KG1 (cell line): ENCODE results near the gene UNC13B.
"Not testable (repeated sequence)": the region's sequence is repeated elsewhere in the genome, so short reads cannot be mapped to it uniquely, and the experiment has no call there.

Experiments
- DNase-seq: peaks from one replicate; lab custom pipeline; 2025; lab: John Stamatoyannopoulos, UW

Gene UNC13B

GRCh38 chr9:35163413-35163812 lies 1.6 kb downstream of the UNC13B start:
- DNase-seq, result no peak

- DNase-seq, result no peak
Measured at GRCh38 chr9:35164711-35165110, 2.9 kb downstream of the UNC13B start.

GRCh38 chr9:35167429-35167828 lies 5.6 kb downstream of the UNC13B start:
- not testable (repeated sequence) for DNase-seq

- no peak for DNase-seq
Measured at GRCh38 chr9:35168963-35169362, 7.2 kb downstream of the UNC13B start.

- DNase-seq, result no peak
Measured at GRCh38 chr9:35172878-35173277, 11.1 kb downstream of the UNC13B start.

GRCh38 chr9:35177520-35177919 lies 15.7 kb downstream of the UNC13B start:
- no peak for DNase-seq

GRCh38 chr9:35179347-35180280 lies 17.8 kb downstream of the UNC13B start:
- DNase-seq, result no peak

- DNase-seq, result no peak
Measured at GRCh38 chr9:35180801-35181200, 19.0 kb downstream of the UNC13B start.

- not testable (repeated sequence) for DNase-seq
Measured at GRCh38 chr9:35182401-35182800, 20.6 kb downstream of the UNC13B start.

- DNase-seq, result not testable (repeated sequence)
Measured at GRCh38 chr9:35182996-35183754, 21.4 kb downstream of the UNC13B start.

- not testable (repeated sequence) for DNase-seq
Measured at GRCh38 chr9:35183755-35184480, 22.1 kb downstream of the UNC13B start.

- DNase-seq, result no peak
Measured at GRCh38 chr9:35186524-35186923, 24.7 kb downstream of the UNC13B start.

GRCh38 chr9:35190203-35190602 lies 28.4 kb downstream of the UNC13B start:
- no peak for DNase-seq

GRCh38 chr9:35191105-35191504 lies 29.3 kb downstream of the UNC13B start:
- DNase-seq, result no peak

- DNase-seq, result no peak
Measured at GRCh38 chr9:35193762-35194161, 32.0 kb downstream of the UNC13B start.

GRCh38 chr9:35195683-35196082 lies 33.9 kb downstream of the UNC13B start:
- DNase-seq, result no peak

- DNase-seq, result no peak
Measured at GRCh38 chr9:35198191-35198590, 36.4 kb downstream of the UNC13B start.

- DNase-seq, result no peak
Measured at GRCh38 chr9:35203528-35203927, 41.7 kb downstream of the UNC13B start.

- DNase-seq, result no peak
Measured at GRCh38 chr9:35205340-35205739, 43.5 kb downstream of the UNC13B start.

- no peak for DNase-seq
Measured at GRCh38 chr9:35211854-35212253, 50.0 kb downstream of the UNC13B start.

- DNase-seq, result no peak
Measured at GRCh38 chr9:35220659-35221338, 59.0 kb downstream of the UNC13B start.

GRCh38 chr9:35225677-35226076 lies 63.9 kb downstream of the UNC13B start:
- DNase-seq, result no peak
